H9 (cell line): Measurements from ENCODE around the gene CFAP61. TPM values are rescaled to one million over a fixed set of nuclear protein-coding genes. Genes with fewer than 3 reads are reported as not detected.

Experiments used
- DNase-seq: peaks from one replicate; pipeline ENCODE4 v3.0.0-alpha.2; 2017
- H2AFZ ChIP-seq: one replicate; pipeline ENCODE4 v1.6.1; 2013; ENCODE audit warnings: mild to moderate bottlenecking, low read length, control low read depth, moderate library complexity
- H2AK5ac ChIP-seq: 2 replicates; pipeline ENCODE4 v1.6.1; 2013; ENCODE audit warnings: low read length, control low read depth, mixed read lengths; ENCODE audit not compliant: insufficient read length
- H2BK120ac ChIP-seq: one replicate; pipeline ENCODE4 v1.6.1; 2013; ENCODE audit warnings: low read depth, mild to moderate bottlenecking, low read length, control low read depth, inconsistent platforms; ENCODE audit not compliant: poor library complexity, severe bottlenecking
- H2BK12ac ChIP-seq: 2 replicates; pipeline ENCODE4 v1.6.1; 2013; ENCODE audit warnings: low read length, control low read depth, mixed read lengths, low read depth; ENCODE audit not compliant: insufficient read length
- H2BK15ac ChIP-seq: 2 replicates; pipeline ENCODE4 v1.6.1; 2013; ENCODE audit warnings: low read depth, low read length, control low read depth
- H2BK20ac ChIP-seq: one replicate; pipeline ENCODE4 v1.6.1; 2013; ENCODE audit warnings: low read depth, mild to moderate bottlenecking, low read length, control low read depth, inconsistent platforms; ENCODE audit not compliant: poor library complexity, severe bottlenecking
- H2BK5ac ChIP-seq: 2 replicates; pipeline ENCODE4 v1.6.1; 2013; ENCODE audit warnings: low read length, control low read depth, mixed read lengths; ENCODE audit not compliant: insufficient read length
- H3K14ac ChIP-seq: 2 replicates; pipeline ENCODE4 v1.6.1; 2013; ENCODE audit warnings: low read length, control low read depth; ENCODE audit not compliant: insufficient read depth
- H3K18ac ChIP-seq: 2 replicates; pipeline ENCODE4 v1.6.1; 2013; ENCODE audit warnings: low read depth, mild to moderate bottlenecking, mixed read lengths, low read length, control low read depth; ENCODE audit not compliant: insufficient read length
- H3K23ac ChIP-seq: 2 replicates; pipeline ENCODE4 v1.6.1; 2013; ENCODE audit warnings: low read length, control low read depth, mixed read lengths, low read depth; ENCODE audit not compliant: insufficient read length
- H3K23me2 ChIP-seq: 2 replicates; pipeline ENCODE4 v1.6.1; 2013; ENCODE audit warnings: low read depth, mild to moderate bottlenecking, mixed read lengths, low read length, control low read depth; ENCODE audit not compliant: insufficient read length, poor library complexity, severe bottlenecking
- H3K27ac ChIP-seq: 2 replicates; pipeline ENCODE4 v1.5.1; 2013; ENCODE audit warnings: low read length, control low read depth, mixed read lengths, low read depth; ENCODE audit not compliant: insufficient read length
- H3K27me3 ChIP-seq: 2 replicates; pipeline ENCODE4 v1.6.1; 2013; ENCODE audit warnings: low read length, control low read depth, inconsistent platforms; ENCODE audit not compliant: insufficient read depth
- H3K4ac ChIP-seq: 2 replicates; pipeline ENCODE4 v1.6.1; 2013; ENCODE audit warnings: low read depth, mild to moderate bottlenecking, control low read depth, inconsistent platforms, low read length, moderate library complexity
- H3K4me1 ChIP-seq: 2 replicates; pipeline ENCODE4 v1.6.1; 2013; ENCODE audit warnings: low read length, control low read depth, inconsistent platforms; ENCODE audit not compliant: insufficient read depth
- H3K4me2 ChIP-seq: 2 replicates; pipeline ENCODE4 v1.6.1; 2013; ENCODE audit warnings: low read length, control low read depth, mixed read lengths; ENCODE audit not compliant: insufficient read length, insufficient read depth
- H3K56ac ChIP-seq: 2 replicates; pipeline ENCODE4 v1.6.1; 2013; ENCODE audit warnings: low read depth, mild to moderate bottlenecking, mixed read lengths, low read length, control low read depth; ENCODE audit not compliant: insufficient read length
- H3K79me1 ChIP-seq: 2 replicates; pipeline ENCODE4 v1.6.1; 2013; ENCODE audit warnings: low read depth, mild to moderate bottlenecking, moderate library complexity, low read length, control low read depth, inconsistent platforms; ENCODE audit not compliant: insufficient read depth, poor library complexity, severe bottlenecking
- H3K79me2 ChIP-seq: 2 replicates; pipeline ENCODE4 v1.6.1; 2013; ENCODE audit warnings: low read length, control low read depth, inconsistent platforms; ENCODE audit not compliant: insufficient read depth
- H3K9ac ChIP-seq: 2 replicates; pipeline ENCODE4 v1.6.1; 2013; ENCODE audit warnings: low read length, control low read depth, mixed read lengths; ENCODE audit not compliant: insufficient read length; ENCODE audit errors: extremely low read depth
- H3K9me3 ChIP-seq: one replicate; pipeline ENCODE4 v1.6.1; 2013; ENCODE audit warnings: low read depth, low read length, inconsistent platforms; ENCODE audit not compliant: control insufficient read depth
- H3T11ph ChIP-seq: one replicate; pipeline ENCODE4 v1.6.1; 2013; ENCODE audit warnings: mild to moderate bottlenecking, low read length, control low read depth, inconsistent platforms
- H4K20me1 ChIP-seq: one replicate; pipeline ENCODE4 v1.6.1; 2013; ENCODE audit not compliant: control insufficient read depth, insufficient read length, insufficient read depth
- H4K5ac ChIP-seq: 2 replicates; pipeline ENCODE4 v1.6.1; 2013; ENCODE audit warnings: low read depth, mild to moderate bottlenecking, mixed read lengths, low read length, control low read depth; ENCODE audit not compliant: insufficient read length
- H4K8ac ChIP-seq: replicated peaks from 2 replicates; pipeline ENCODE4 v1.6.1; 2013; ENCODE audit warnings: low read length, control low read depth, mixed read lengths, low read depth; ENCODE audit not compliant: insufficient read length
- H4K91ac ChIP-seq: 2 replicates; pipeline ENCODE4 v1.6.1; 2013; ENCODE audit warnings: low read depth, mild to moderate bottlenecking, moderate library complexity, mixed read lengths, low read length, control low read depth; ENCODE audit not compliant: insufficient read length
- H3K27ac Mint-ChIP-seq, 3 experiments: 2 replicates in 2 of 3; 3 replicates in 1 of 3; pipeline ENCODE4 v1.8.0; 2020 to 2021; ENCODE audit warnings: mixed read lengths in 3 of 3, mild to moderate bottlenecking in 1 of 3, moderate library complexity in 1 of 3
- H3K27me3 Mint-ChIP-seq: 2 replicates; pipeline ENCODE4 v1.8.0; 2021; ENCODE audit warnings: low read depth, mild to moderate bottlenecking, moderate library complexity, mixed read lengths
- H3K36me3 Mint-ChIP-seq, 3 experiments: 2 replicates in 2 of 3; 3 replicates in 1 of 3; pipeline ENCODE4 v1.8.0; 2020 to 2021; ENCODE audit warnings: low read depth in 3 of 3, mixed read lengths in 3 of 3; ENCODE audit not compliant: insufficient read depth in 1 of 3
- H3K4me1 Mint-ChIP-seq, 2 experiments: 2 replicates each; pipeline ENCODE4 v1.8.0; 2020; ENCODE audit warnings: mixed read lengths in 2 of 2
- H3K4me3 Mint-ChIP-seq, 2 experiments: 2 replicates in 1 of 2; 3 replicates in 1 of 2; pipeline ENCODE4 v1.8.0; 2020 to 2021; ENCODE audit warnings: mild to moderate bottlenecking in 2 of 2, mixed read lengths in 2 of 2, moderate library complexity in 1 of 2
- H3K9me3 Mint-ChIP-seq, 2 experiments: 2 replicates in 1 of 2; 3 replicates in 1 of 2; pipeline ENCODE4 v1.8.0; 2020; ENCODE audit warnings: mild to moderate bottlenecking in 2 of 2, mixed read lengths in 2 of 2, moderate library complexity in 1 of 2
- CTCF ChIP-seq: fragments of 200-600 bp; sonication (generic); conservative IDR thresholded peaks from 3 replicates; pipeline ENCODE4 v1.8.0; 2021; ENCODE audit warnings: antibody characterized with exemption, mild to moderate bottlenecking
- WGBS: extraction: QIAGEN DNeasy Blood & Tissue Kit; methylation state at CpG from one replicate; pipeline ENCODE4 v1.1.7; 2013; ENCODE audit warnings: missing lambda C conversion rate, low lambda C conversion rate, mixed read lengths; ENCODE audit not compliant: insufficient read length; ENCODE audit errors: extremely low coverage; 5-methylcytosine and 5-hydroxymethylcytosine counted together
- total RNA-seq: library from RNA; stranded (reverse); gene quantifications from 2 replicates; pipeline ENCODE4 v1.2.1, GENCODE V29; 2021

The CFAP61 gene
- total RNA-seq, 1 experiment from 2014 or later, result 0.44 TPM

GRCh38 chr20:20134941-20135575 lies 82.7 kb downstream of the CFAP61 start:
- Histone ChIP-seq H3K18ac (no peak overlapping the region), H3K79me2 (no peaks in the 10 kb centered on the region), H3K4me2 (no peak overlapping the region), H3K23me2 (no peaks in the 10 kb centered on the region), H3K27ac (no peak overlapping the region), H3K56ac (no peak overlapping the region), H3K14ac (no peak overlapping the region), H3K4ac (no peak overlapping the region), H4K20me1 (no peaks in the 10 kb centered on the region), H4K5ac (no peak overlapping the region), H3K9ac (no peak overlapping the region), H2BK15ac (no peak overlapping the region), H3K79me1 (no peaks in the 10 kb centered on the region), H2BK5ac (no peak overlapping the region), H2AK5ac (no peak overlapping the region), H2BK12ac (no peak overlapping the region), H3K4me1 (no peaks in the 10 kb centered on the region), H2BK20ac (no peak overlapping the region), H3K27me3 (no peaks in the 10 kb centered on the region), H4K91ac (no peak overlapping the region), H2BK120ac (no peak overlapping the region), H3K9me3 (peaks cover 5% of the 10 kb centered on the region), H3T11ph (no peak overlapping the region), H4K8ac (no peak overlapping the region), H2AFZ (no peak overlapping the region), H3K23ac (no peak overlapping the region)
- DNase-seq, result no peak
- H3K4me3 Mint-ChIP-seq, result no peak overlapping the region
- no peak for TF ChIP-seq CTCF
- H3K27me3 Mint-ChIP-seq, result no peaks in the 10 kb centered on the region
- WGBS, result no CpG with 5 or more reads among the region's 1 CpG
- H3K27ac Mint-ChIP-seq, result no peak overlapping the region
- no peaks in the 10 kb centered on the region for H3K4me1 Mint-ChIP-seq
- peaks cover 3 to 5% (median 3%) of the 10 kb centered on the region in 3 experiments for H3K36me3 Mint-ChIP-seq
- peaks cover 14 to 19% of the 10 kb centered on the region in 2 experiments for H3K9me3 Mint-ChIP-seq
